IPS DF 19.7 (cell line): ENCODE data around the gene HRH1.
"Not testable (repeated sequence)": the region's sequence is repeated elsewhere in the genome, so short reads cannot be mapped to it uniquely, and the experiment has no call there.

Experiments used
- DNase-seq: peaks from one replicate; pipeline ENCODE4 v3.0.0-alpha.2; 2013; ENCODE audit warnings: low read depth, low spot score

Gene HRH1

GRCh38 chr3:11206316-11206715, 52.0 kb downstream of the HRH1 start:
- no peak for DNase-seq

GRCh38 chr3:11206953-11207352, 52.7 kb downstream of the HRH1 start:
- no peak for DNase-seq

GRCh38 chr3:11211531-11212298, 57.4 kb downstream of the HRH1 start:
- DNase-seq = no peak

GRCh38 chr3:11212299-11212608, 58.0 kb downstream of the HRH1 start:
- no peak for DNase-seq

- DNase-seq = no peak
These were observed 58.5 kb downstream of the HRH1 start for GRCh38 chr3:11212784-11213183.

- DNase-seq = no peak
These were observed 59.6 kb downstream of the HRH1 start for GRCh38 chr3:11213810-11214450.

GRCh38 chr3:11214451-11214978, 60.2 kb downstream of the HRH1 start:
- no peak for DNase-seq

GRCh38 chr3:11217370-11217769, 63.1 kb downstream of the HRH1 start:
- DNase-seq = not testable (repeated sequence)

GRCh38 chr3:11220230-11220629, 65.9 kb downstream of the HRH1 start:
- DNase-seq = no peak

- DNase-seq = no peak
These were observed 67.6 kb downstream of the HRH1 start for GRCh38 chr3:11221818-11222415.

GRCh38 chr3:11224010-11224409, 69.7 kb downstream of the HRH1 start:
- DNase-seq = no peak

- DNase-seq = no peak
These were observed 70.6 kb downstream of the HRH1 start for GRCh38 chr3:11224870-11225229.

- no peak for DNase-seq
These were observed 71.7 kb downstream of the HRH1 start for GRCh38 chr3:11226042-11226370.

GRCh38 chr3:11228041-11228440, 73.7 kb downstream of the HRH1 start:
- no peak for DNase-seq

- DNase-seq = no peak
These were observed 75.8 kb downstream of the HRH1 start for GRCh38 chr3:11230125-11230524.

GRCh38 chr3:11230832-11231231, 76.5 kb downstream of the HRH1 start:
- DNase-seq = no peak

GRCh38 chr3:11235385-11235784, 81.1 kb downstream of the HRH1 start:
- no peak for DNase-seq

GRCh38 chr3:11236588-11237461, 82.5 kb downstream of the HRH1 start:
- peak; percentile 28 for DNase-seq

GRCh38 chr3:11238060-11238459, 83.8 kb downstream of the HRH1 start:
- no peak for DNase-seq

- no peak for DNase-seq
These were observed 84.6 kb downstream of the HRH1 start for GRCh38 chr3:11238880-11239279.

- DNase-seq = no peak
These were observed 85.5 kb downstream of the HRH1 start for GRCh38 chr3:11239796-11240195.

GRCh38 chr3:11240496-11240895, 86.2 kb downstream of the HRH1 start:
- no peak for DNase-seq
